GM19328 (cell line): ENCODE measurements around the gene INS.

Experiments used
- ATAC-seq: cut with Tn5 transposase; IDR thresholded peaks from one replicate; pipeline ENCODE4 v1.9.1; 2021; ENCODE audit warnings: mild to moderate bottlenecking, moderate library complexity; ENCODE audit not compliant: unreplicated experiment

INS gene

GRCh38 chr11:2167141-2168045, 6.4 kb upstream of the INS start:
- ATAC-seq, result no peak

- ATAC-seq, result no peak
Observed at GRCh38 chr11:2166091-2166851, 5.3 kb upstream of the INS start.

GRCh38 chr11:2165571-2165970, 4.6 kb upstream of the INS start:
- ATAC-seq, result no peak

GRCh38 chr11:2164861-2165555, 4.0 kb upstream of the INS start:
- ATAC-seq, result no peak

- no peak for ATAC-seq
Observed at GRCh38 chr11:2164081-2164480, 3.1 kb upstream of the INS start.

GRCh38 chr11:2163428-2163978, 2.5 kb upstream of the INS start:
- ATAC-seq, result no peak

- no peak for ATAC-seq
Observed at GRCh38 chr11:2159536-2160413, 1.2 kb downstream of the INS start.

- ATAC-seq, result no peak
Observed at GRCh38 chr11:2158966-2159365, 2.0 kb downstream of the INS start.

- ATAC-seq, result no peak
Observed at GRCh38 chr11:2158296-2158737, 2.7 kb downstream of the INS start.

GRCh38 chr11:2157294-2158040, 3.5 kb downstream of the INS start:
- no peak for ATAC-seq

- no peak for ATAC-seq
Observed at GRCh38 chr11:2156416-2157182, 4.4 kb downstream of the INS start.

- no peak for ATAC-seq
Observed at GRCh38 chr11:2155511-2155910, 5.5 kb downstream of the INS start.

GRCh38 chr11:2154889-2155288, 6.1 kb downstream of the INS start:
- no peak for ATAC-seq

GRCh38 chr11:2154195-2154585, 6.8 kb downstream of the INS start:
- ATAC-seq, result no peak

- ATAC-seq, result no peak
Observed at GRCh38 chr11:2153581-2154194, 7.3 kb downstream of the INS start.

GRCh38 chr11:2151500-2152257, 9.3 kb downstream of the INS start:
- ATAC-seq, result no peak
